NCI-H1436 treated with DMSO at 0.1 percent for 48 hours (cell line): ENCODE data around the gene ICAM5.

Experiments
- DNase-seq: peaks from one replicate; lab custom pipeline; 2025; lab: John Stamatoyannopoulos, UW

Gene ICAM5

GRCh38 chr19:10291554-10292205 is 1.9 kb downstream of the ICAM5 start:
- no peak for DNase-seq

- no peak for DNase-seq
Measured at GRCh38 chr19:10292206-10292788, 2.5 kb downstream of the ICAM5 start.

- no peak for DNase-seq
Measured at GRCh38 chr19:10292789-10293636, 3.3 kb downstream of the ICAM5 start.

GRCh38 chr19:10293637-10294367 is 4.0 kb downstream of the ICAM5 start:
- DNase-seq: no peak

GRCh38 chr19:10294368-10294697 is 4.6 kb downstream of the ICAM5 start:
- DNase-seq: no peak

GRCh38 chr19:10295305-10295846 is 5.6 kb downstream of the ICAM5 start:
- DNase-seq: no peak

- DNase-seq: no peak
Measured at GRCh38 chr19:10295847-10296591, 6.3 kb downstream of the ICAM5 start.

- no peak for DNase-seq
Measured at GRCh38 chr19:10299545-10300458, 10.1 kb downstream of the ICAM5 start.

- no peak for DNase-seq
Measured at GRCh38 chr19:10305139-10305806, 15.5 kb downstream of the ICAM5 start.

GRCh38 chr19:10306327-10306726 is 16.6 kb downstream of the ICAM5 start:
- DNase-seq: no peak

- no peak for DNase-seq
Measured at GRCh38 chr19:10309423-10309822, 19.7 kb downstream of the ICAM5 start, which contains the start of gene ZGLP1. Gene ZGLP1 (minus strand): TSS chr19:10309815.

GRCh38 chr19:10315335-10316214 is 25.8 kb downstream of the ICAM5 start, which contains the start of gene FDX2:
Gene FDX2 (minus strand): TSS chr19:10316015. CDS start chr19:10315996, 19 bp downstream.
- DNase-seq: no peak

GRCh38 chr19:10316229-10317044 is 26.7 kb downstream of the ICAM5 start:
- no peak for DNase-seq

- DNase-seq: no peak
Measured at GRCh38 chr19:10317045-10317856, 27.5 kb downstream of the ICAM5 start.

GRCh38 chr19:10317857-10318462 is 28.2 kb downstream of the ICAM5 start:
- DNase-seq: no peak
